ENCODE measurements around the gene CRELD2.

CRELD2 gene

DNA sequence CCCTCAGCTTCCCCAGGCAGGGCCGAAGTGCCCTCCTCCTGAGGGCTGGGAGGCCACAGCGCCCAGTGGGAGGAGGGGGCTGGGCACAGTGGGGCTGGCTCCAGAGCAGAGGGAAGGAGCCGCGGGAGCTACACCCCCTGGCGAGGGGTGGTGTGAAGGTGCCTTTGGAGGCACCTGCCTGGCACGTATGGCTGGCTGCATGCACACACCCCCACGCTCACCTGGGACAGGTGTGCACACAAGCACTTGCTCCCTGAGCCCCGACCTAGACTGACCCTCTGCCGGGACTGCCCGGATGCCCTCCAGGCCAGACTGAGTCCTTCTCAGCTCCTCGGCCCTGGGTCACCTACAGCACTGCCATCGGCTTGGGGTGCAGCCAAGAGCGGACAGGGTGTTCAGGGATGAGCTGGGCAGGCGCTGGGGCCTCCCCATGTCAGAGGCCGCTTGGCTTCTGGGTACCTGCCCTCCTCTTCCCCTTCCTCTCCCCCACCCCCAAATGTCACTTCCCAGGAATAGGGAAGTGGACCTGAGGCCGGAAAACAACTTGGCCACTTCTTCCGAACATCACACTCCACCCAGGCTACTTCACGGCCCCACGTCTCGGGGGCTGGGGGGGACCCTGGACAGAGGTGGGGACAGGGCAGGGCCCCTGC is 34.7 kb downstream of the CRELD2 start:
- Histone ChIP-seq H3K4me1 (ENCODE audit: insufficient read depth, poor library complexity, severe bottlenecking) (peaks cover 41% of the 10 kb centered on the region), H3K9me3 (ENCODE audit: severe bottlenecking) (no peaks in the 10 kb centered on the region), H3K27me3 (ENCODE audit: insufficient read depth, poor library complexity, severe bottlenecking) (no peaks in the 10 kb centered on the region), H3K27ac (ENCODE audit: poor library complexity, severe bottlenecking) (peak overlapping the region; percentile 87), H3K36me3 (ENCODE audit: low read depth) (no peaks in the 10 kb centered on the region), H3K4me3 (ENCODE audit: severe bottlenecking) (no peak overlapping the region)
- TF ChIP-seq CTCF (IDR thresholded peaks at IDR 0.05; ENCODE audit: poor library complexity, severe bottlenecking): no peak
- DNase-seq (ENCODE audit: low spot score): no peak
- no peak for ATAC-seq (ENCODE audit: low read depth)

GRCh38 chr22:49953680-49954344 is 35.4 kb downstream of the CRELD2 start:
- H3K27me3 ChIP-seq (ENCODE audit: insufficient read depth, poor library complexity, severe bottlenecking): no peaks in the 10 kb centered on the region
- ATAC-seq (ENCODE audit: low read depth) (no peak), DNase-seq (ENCODE audit: low spot score) (no peak)
- no peaks in the 10 kb centered on the region for H3K36me3 ChIP-seq (ENCODE audit: low read depth)
- no peak overlapping the region for H3K4me3 ChIP-seq (ENCODE audit: severe bottlenecking)
- no peak for TF ChIP-seq CTCF (IDR thresholded peaks at IDR 0.05; ENCODE audit: poor library complexity, severe bottlenecking)
- no peaks in the 10 kb centered on the region for H3K9me3 ChIP-seq (ENCODE audit: severe bottlenecking)
- peak overlapping the region; percentile 87 for H3K27ac ChIP-seq (ENCODE audit: poor library complexity, severe bottlenecking)
- peaks cover 35% of the 10 kb centered on the region for H3K4me1 ChIP-seq (ENCODE audit: insufficient read depth, poor library complexity, severe bottlenecking)

- no peak for DNase-seq (ENCODE audit: low spot score)
- Histone ChIP-seq H3K4me3 (ENCODE audit: severe bottlenecking) (no peak overlapping the region), H3K27ac (ENCODE audit: poor library complexity, severe bottlenecking) (no peak overlapping the region), H3K4me1 (ENCODE audit: insufficient read depth, poor library complexity, severe bottlenecking) (peaks cover 30% of the 10 kb centered on the region), H3K27me3 (ENCODE audit: insufficient read depth, poor library complexity, severe bottlenecking) (no peaks in the 10 kb centered on the region), H3K36me3 (ENCODE audit: low read depth) (no peaks in the 10 kb centered on the region), H3K9me3 (ENCODE audit: severe bottlenecking) (no peaks in the 10 kb centered on the region)
- ATAC-seq (ENCODE audit: low read depth): no peak
- no peak for TF ChIP-seq CTCF (IDR thresholded peaks at IDR 0.05; ENCODE audit: poor library complexity, severe bottlenecking)
These were observed 35.9 kb downstream of the CRELD2 start for GRCh38 chr22:49954354-49954753.

DNA sequence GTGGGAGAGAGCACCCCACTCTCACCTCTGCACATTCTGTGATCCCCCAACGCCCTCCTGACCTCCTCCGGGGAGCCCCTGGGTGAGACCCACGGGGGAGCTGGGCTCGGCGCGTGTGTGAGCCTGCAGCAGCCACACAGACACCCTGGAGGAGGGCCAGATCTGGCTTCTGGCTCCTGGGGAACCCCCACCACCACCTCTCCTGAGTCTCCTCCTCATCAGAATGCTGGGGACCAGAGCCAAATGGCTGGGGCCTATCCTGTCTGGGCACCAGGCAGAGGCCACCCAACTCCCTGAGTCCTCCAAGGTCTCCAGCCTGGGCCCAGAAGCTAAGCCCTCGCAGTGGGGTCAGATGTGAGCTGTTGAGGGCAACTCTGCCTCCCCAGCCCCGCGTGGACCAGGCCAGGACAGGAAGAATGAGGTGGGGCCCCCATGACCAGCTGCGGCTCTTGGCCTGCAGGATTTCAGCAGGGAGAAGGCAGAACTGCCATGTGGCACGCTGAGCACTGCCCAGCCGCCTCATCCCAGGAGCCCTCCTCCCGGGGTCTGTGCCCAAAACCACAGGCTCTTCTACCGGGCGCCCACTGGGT is 36.7 kb downstream of the CRELD2 start:
- no peak for DNase-seq (ENCODE audit: low spot score)
- Histone ChIP-seq H3K4me1 (ENCODE audit: insufficient read depth, poor library complexity, severe bottlenecking) (peaks cover 26% of the 10 kb centered on the region), H3K36me3 (ENCODE audit: low read depth) (no peaks in the 10 kb centered on the region), H3K4me3 (ENCODE audit: severe bottlenecking) (no peak overlapping the region), H3K27ac (ENCODE audit: poor library complexity, severe bottlenecking) (no peak overlapping the region), H3K9me3 (ENCODE audit: severe bottlenecking) (no peaks in the 10 kb centered on the region), H3K27me3 (ENCODE audit: insufficient read depth, poor library complexity, severe bottlenecking) (no peaks in the 10 kb centered on the region)
- ATAC-seq (ENCODE audit: low read depth): no peak
- no peak for TF ChIP-seq CTCF (IDR thresholded peaks at IDR 0.05; ENCODE audit: poor library complexity, severe bottlenecking)
